ENCODE data around the gene FBXL22. TPM values are rescaled to one million over a fixed set of nuclear protein-coding genes. Genes with fewer than 3 reads are reported as not detected.
A peak's percentile ranks its signal among the peaks of the same experiment; 100 is the strongest.

The FBXL22 gene
- total and polyA plus RNA-seq, 4 donors: 0.83 to 3.0 (median 1.8) TPM

GRCh38 chr15:63588826-63589225 is 8.4 kb upstream of the FBXL22 start:
- Histone ChIP-seq H3K4me1 (ENCODE audit: control insufficient read depth, insufficient read depth, low read length) (no peaks in the 10 kb centered on the region), H3K36me3 (ENCODE audit: control insufficient read depth, insufficient read depth, low read length) (peaks cover 15% of the 10 kb centered on the region), H3K4me3 (ENCODE audit: low read depth, low read length) (no peak overlapping the region), H3K27me3 (ENCODE audit: control insufficient read depth, insufficient read depth, low read length) (no peaks in the 10 kb centered on the region), H3K27ac (ENCODE audit: low read depth, low read length) (no peak overlapping the region), H3K9me3 (ENCODE audit: control insufficient read depth, insufficient read depth, low read length) (no peaks in the 10 kb centered on the region)
- 95% methylated on average over 4 of the region's 6 CpGs for WGBS (ENCODE audit: insufficient coverage)
- DNase-seq (ENCODE audit: low read depth in 4 of 6, low spot score in 6 of 6): no peak

- DNase-seq (ENCODE audit: low read depth in 4 of 6, low spot score in 6 of 6): no peak
- WGBS (ENCODE audit: insufficient coverage): 100% methylated on average over 3 of the region's 9 CpGs
- Histone ChIP-seq H3K4me1 (ENCODE audit: control insufficient read depth, insufficient read depth, low read length) (peaks cover 30% of the 10 kb centered on the region), H3K27me3 (ENCODE audit: control insufficient read depth, insufficient read depth, low read length) (no peaks in the 10 kb centered on the region), H3K27ac (ENCODE audit: low read depth, low read length) (no peak overlapping the region), H3K4me3 (ENCODE audit: low read depth, low read length) (no peak overlapping the region), H3K36me3 (ENCODE audit: control insufficient read depth, insufficient read depth, low read length) (peaks cover 25% of the 10 kb centered on the region), H3K9me3 (ENCODE audit: control insufficient read depth, insufficient read depth, low read length) (no peaks in the 10 kb centered on the region)
These were observed 3.2 kb upstream of the FBXL22 start for GRCh38 chr15:63593705-63594671.

GRCh38 chr15:63595065-63595464 is 2.1 kb upstream of the FBXL22 start:
- DNase-seq (ENCODE audit: low read depth in 4 of 6, low spot score in 6 of 6): no peak
- WGBS (ENCODE audit: insufficient coverage): 54% methylated on average over 3 of the region's 3 CpGs

GRCh38 chr15:63595688-63596087 is 1.5 kb upstream of the FBXL22 start:
- H3K4me1 ChIP-seq (ENCODE audit: control insufficient read depth, insufficient read depth, low read length): peaks cover 45% of the 10 kb centered on the region
- DNase-seq (ENCODE audit: low read depth in 4 of 6, low spot score in 6 of 6): no peak
- no CpG with 5 or more reads among the region's 1 CpG for WGBS (ENCODE audit: insufficient coverage)
- H3K4me3 ChIP-seq (ENCODE audit: low read depth, low read length): no peak overlapping the region
- no peaks in the 10 kb centered on the region for H3K27me3 ChIP-seq (ENCODE audit: control insufficient read depth, insufficient read depth, low read length)
- H3K36me3 ChIP-seq (ENCODE audit: control insufficient read depth, insufficient read depth, low read length): peaks cover 25% of the 10 kb centered on the region
- H3K27ac ChIP-seq (ENCODE audit: low read depth, low read length): no peak overlapping the region
- H3K9me3 ChIP-seq (ENCODE audit: control insufficient read depth, insufficient read depth, low read length): no peaks in the 10 kb centered on the region

More at GRCh38 chr15:63595065-63595464, 2.1 kb upstream of the FBXL22 start:
- no peak overlapping the region for H3K4me3 ChIP-seq (ENCODE audit: low read depth, low read length)
- peaks cover 25% of the 10 kb centered on the region for H3K36me3 ChIP-seq (ENCODE audit: control insufficient read depth, insufficient read depth, low read length)
- no peak overlapping the region for H3K27ac ChIP-seq (ENCODE audit: low read depth, low read length)
- H3K4me1 ChIP-seq (ENCODE audit: control insufficient read depth, insufficient read depth, low read length): peaks cover 40% of the 10 kb centered on the region
- H3K9me3 ChIP-seq (ENCODE audit: control insufficient read depth, insufficient read depth, low read length): no peaks in the 10 kb centered on the region
- H3K27me3 ChIP-seq (ENCODE audit: control insufficient read depth, insufficient read depth, low read length): no peaks in the 10 kb centered on the region

- DNase-seq (ENCODE audit: low read depth in 4 of 6, low spot score in 6 of 6): no peak
- peak overlapping the region; percentile 75 for H3K27ac ChIP-seq (ENCODE audit: low read depth, low read length)
- no peak overlapping the region for H3K4me3 ChIP-seq (ENCODE audit: low read depth, low read length)
- H3K9me3 ChIP-seq (ENCODE audit: control insufficient read depth, insufficient read depth, low read length): no peaks in the 10 kb centered on the region
- H3K27me3 ChIP-seq (ENCODE audit: control insufficient read depth, insufficient read depth, low read length): no peaks in the 10 kb centered on the region
- WGBS (ENCODE audit: insufficient coverage): 36% methylated on average over 2 of the region's 2 CpGs
- peaks cover 48% of the 10 kb centered on the region for H3K4me1 ChIP-seq (ENCODE audit: control insufficient read depth, insufficient read depth, low read length)
- H3K36me3 ChIP-seq (ENCODE audit: control insufficient read depth, insufficient read depth, low read length): peaks cover 21% of the 10 kb centered on the region
These were observed 530 bp upstream of the FBXL22 start for GRCh38 chr15:63596676-63597037.

GRCh38 chr15:63597821-63598220 is 634 bp downstream of the FBXL22 start:
- H3K36me3 ChIP-seq (ENCODE audit: control insufficient read depth, insufficient read depth, low read length): peaks cover 16% of the 10 kb centered on the region
- H3K4me1 ChIP-seq (ENCODE audit: control insufficient read depth, insufficient read depth, low read length): peaks cover 59% of the 10 kb centered on the region
- no peaks in the 10 kb centered on the region for H3K9me3 ChIP-seq (ENCODE audit: control insufficient read depth, insufficient read depth, low read length)
- DNase-seq (ENCODE audit: low read depth in 4 of 6, low spot score in 6 of 6): no peak
- WGBS (ENCODE audit: insufficient coverage): 96% methylated on average over 4 of the region's 6 CpGs
- H3K27me3 ChIP-seq (ENCODE audit: control insufficient read depth, insufficient read depth, low read length): no peaks in the 10 kb centered on the region
- H3K4me3 ChIP-seq (ENCODE audit: low read depth, low read length): no peak overlapping the region
- H3K27ac ChIP-seq (ENCODE audit: low read depth, low read length): peak overlapping the region; percentile 75

- peaks cover 63% of the 10 kb centered on the region for H3K4me1 ChIP-seq (ENCODE audit: control insufficient read depth, insufficient read depth, low read length)
- peak overlapping the region; percentile 75 for H3K27ac ChIP-seq (ENCODE audit: low read depth, low read length)
- peaks cover 14% of the 10 kb centered on the region for H3K36me3 ChIP-seq (ENCODE audit: control insufficient read depth, insufficient read depth, low read length)
- no peaks in the 10 kb centered on the region for H3K9me3 ChIP-seq (ENCODE audit: control insufficient read depth, insufficient read depth, low read length)
- no peak overlapping the region for H3K4me3 ChIP-seq (ENCODE audit: low read depth, low read length)
- peak in 2 of 6 donors; percentile 29 to 59 for DNase-seq (ENCODE audit: low read depth in 4 of 6, low spot score in 6 of 6)
- no peaks in the 10 kb centered on the region for H3K27me3 ChIP-seq (ENCODE audit: control insufficient read depth, insufficient read depth, low read length)
- WGBS (ENCODE audit: insufficient coverage): 68% methylated on average over 7 of the region's 12 CpGs
These were observed 1.6 kb downstream of the FBXL22 start for GRCh38 chr15:63598473-63599400.

GRCh38 chr15:63599401-63600000 is 2.3 kb downstream of the FBXL22 start:
- H3K27me3 ChIP-seq (ENCODE audit: control insufficient read depth, insufficient read depth, low read length): no peaks in the 10 kb centered on the region
- H3K27ac ChIP-seq (ENCODE audit: low read depth, low read length): peak overlapping the region; percentile 97
- no peaks in the 10 kb centered on the region for H3K9me3 ChIP-seq (ENCODE audit: control insufficient read depth, insufficient read depth, low read length)
- DNase-seq (ENCODE audit: low read depth in 4 of 6, low spot score in 6 of 6): peak in 2 of 6 donors; percentile 39 to 60
- 45% methylated on average over 16 of the region's 19 CpGs for WGBS (ENCODE audit: insufficient coverage)
- peaks cover 9% of the 10 kb centered on the region for H3K36me3 ChIP-seq (ENCODE audit: control insufficient read depth, insufficient read depth, low read length)
- H3K4me3 ChIP-seq (ENCODE audit: low read depth, low read length): peak overlapping the region; percentile 78
- peaks cover 63% of the 10 kb centered on the region for H3K4me1 ChIP-seq (ENCODE audit: control insufficient read depth, insufficient read depth, low read length)

GRCh38 chr15:63600001-63600615 is 2.9 kb downstream of the FBXL22 start:
- H3K36me3 ChIP-seq (ENCODE audit: control insufficient read depth, insufficient read depth, low read length): peaks cover 4% of the 10 kb centered on the region
- peak overlapping the region; percentile 78 for H3K4me3 ChIP-seq (ENCODE audit: low read depth, low read length)
- H3K4me1 ChIP-seq (ENCODE audit: control insufficient read depth, insufficient read depth, low read length): peaks cover 61% of the 10 kb centered on the region
- no peaks in the 10 kb centered on the region for H3K27me3 ChIP-seq (ENCODE audit: control insufficient read depth, insufficient read depth, low read length)
- WGBS (ENCODE audit: insufficient coverage): 9% methylated on average over 26 of the region's 26 CpGs
- H3K9me3 ChIP-seq (ENCODE audit: control insufficient read depth, insufficient read depth, low read length): no peaks in the 10 kb centered on the region
- DNase-seq (ENCODE audit: low read depth in 4 of 6, low spot score in 6 of 6): peak in 3 of 6 donors; percentile 30 to 73 (median 70)
- peak overlapping the region; percentile 97 for H3K27ac ChIP-seq (ENCODE audit: low read depth, low read length)
